Right hindlimb (tissue), 1 donor: ENCODE results near the gene FAAP24.
A peak's percentile ranks its signal among the peaks of the same experiment; 100 is the strongest.
"Not testable (repeated sequence)": the region's sequence is repeated elsewhere in the genome, so short reads cannot be mapped to it uniquely, and the experiment has no call there.

Experiments used
- DNase-seq: peaks from one replicate; pipeline ENCODE4 v3.0.0-alpha.2; 2018

FAAP24 gene

GRCh38 chr19:32971715-32972540, at the start of gene FAAP24, which contains the start of gene CEP89:
FAAP24 (plus strand) TSS chr19:32972242; CDS start chr19:32973197, 955 bp downstream.
CEP89 (minus strand) TSS chr19:32971958; CDS start chr19:32971874, 84 bp downstream.
- DNase-seq = peak; percentile 99

- no peak for DNase-seq
Observed at GRCh38 chr19:32924200-32924599, 47.8 kb upstream of the FAAP24 start.

GRCh38 chr19:32928806-32929205, 43.2 kb upstream of the FAAP24 start:
- no peak for DNase-seq

GRCh38 chr19:32930567-32930966, 41.5 kb upstream of the FAAP24 start:
- no peak for DNase-seq

GRCh38 chr19:32933571-32933970, 38.5 kb upstream of the FAAP24 start:
- DNase-seq = no peak

GRCh38 chr19:32935629-32936028, 36.4 kb upstream of the FAAP24 start:
- DNase-seq = no peak

- no peak for DNase-seq
Observed at GRCh38 chr19:32936065-32936464, 36.0 kb upstream of the FAAP24 start.

GRCh38 chr19:32941273-32941672, 30.8 kb upstream of the FAAP24 start:
- DNase-seq = not testable (repeated sequence)

GRCh38 chr19:32945260-32945659, 26.8 kb upstream of the FAAP24 start:
- DNase-seq = no peak

- no peak for DNase-seq
Observed at GRCh38 chr19:32966750-32967149, 5.3 kb upstream of the FAAP24 start.

- DNase-seq = no peak
Observed at GRCh38 chr19:32969549-32969948, 2.5 kb upstream of the FAAP24 start.

- DNase-seq = no peak
Observed at GRCh38 chr19:32971012-32971595, 938 bp upstream of the FAAP24 start.

GRCh38 chr19:32976223-32976805, 4.3 kb downstream of the FAAP24 start:
- DNase-seq = peak; percentile 61

- no peak for DNase-seq
Observed at GRCh38 chr19:32977280-32977679, 5.2 kb downstream of the FAAP24 start.

GRCh38 chr19:32977813-32978212, 5.8 kb downstream of the FAAP24 start:
- not testable (repeated sequence) for DNase-seq

GRCh38 chr19:32979807-32980206, 7.8 kb downstream of the FAAP24 start:
- DNase-seq = not testable (repeated sequence)

- DNase-seq = not testable (repeated sequence)
Observed at GRCh38 chr19:32982488-32982887, 10.4 kb downstream of the FAAP24 start.

- not testable (repeated sequence) for DNase-seq
Observed at GRCh38 chr19:32988254-32988653, 16.2 kb downstream of the FAAP24 start.

GRCh38 chr19:32988724-32989123, 16.7 kb downstream of the FAAP24 start:
- no peak for DNase-seq

GRCh38 chr19:32995966-32996365, 23.9 kb downstream of the FAAP24 start:
- not testable (repeated sequence) for DNase-seq

- DNase-seq = not testable (repeated sequence)
Observed at GRCh38 chr19:32997061-32997464, 25.0 kb downstream of the FAAP24 start.

GRCh38 chr19:32997716-32998355, 25.8 kb downstream of the FAAP24 start:
- no peak for DNase-seq

GRCh38 chr19:32998722-32999121, 26.7 kb downstream of the FAAP24 start:
- DNase-seq = no peak
